Fibroblast of skin of abdomen (primary cell): ENCODE data around the gene CEP20.

Experiments
- DNase-seq: peaks from one replicate; pipeline ENCODE4 v3.0.0-alpha.2; 2013

Gene CEP20

GRCh38 chr16:15830832-15831451, 57.5 kb downstream of the CEP20 start:
- no peak for DNase-seq

DNA sequence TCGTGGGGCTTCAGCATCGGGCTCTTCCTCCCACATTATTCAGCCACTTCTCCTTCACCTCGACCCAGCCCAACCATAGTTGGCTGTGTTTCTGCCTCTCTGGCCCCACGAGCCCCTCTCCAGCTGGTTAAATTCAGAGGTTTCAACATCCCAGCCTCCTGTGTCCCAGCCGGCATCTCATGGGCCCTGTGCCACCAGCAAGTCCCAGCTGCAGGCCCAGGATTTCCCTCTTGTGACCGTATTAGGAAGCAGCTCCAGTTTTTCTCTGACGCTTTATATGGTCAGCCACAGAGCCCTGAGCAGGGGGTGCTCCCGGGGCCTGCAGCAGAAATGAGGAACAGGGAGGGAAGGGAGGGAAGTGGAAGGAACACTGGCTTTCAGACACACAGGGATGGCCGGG, 58.9 kb downstream of the CEP20 start:
- peak; percentile 58 for DNase-seq

DNA sequence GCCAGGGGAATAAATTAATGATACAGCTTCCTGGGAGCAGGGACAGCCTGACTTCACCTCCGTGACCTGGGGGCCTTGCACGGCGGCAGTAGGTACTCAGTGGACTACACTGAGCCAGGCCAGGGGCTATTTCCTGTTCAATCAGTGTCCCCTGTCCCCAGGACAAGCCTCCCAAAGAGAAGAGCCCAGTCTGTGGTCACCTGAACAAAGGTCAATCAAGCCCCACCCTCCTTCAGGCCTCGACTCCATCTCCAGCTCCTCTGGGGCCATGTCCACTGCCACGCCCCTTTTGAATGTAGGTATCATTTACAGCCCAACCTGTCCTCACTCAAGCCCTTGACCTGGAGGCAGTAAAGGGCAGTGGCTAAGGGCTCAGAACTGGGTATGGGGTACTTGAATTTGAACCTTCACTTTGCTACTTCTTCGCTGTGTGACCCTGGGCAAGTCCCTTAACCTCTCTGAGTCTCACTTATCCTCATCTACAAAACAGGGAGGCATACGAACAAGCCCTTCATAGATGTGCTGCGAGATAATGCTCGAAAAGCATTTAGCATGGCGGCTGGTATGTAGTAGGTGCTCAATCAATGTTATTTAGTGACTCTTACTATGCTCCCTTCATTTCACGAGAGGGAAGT, 60.6 kb downstream of the CEP20 start:
- no peak for DNase-seq

DNA sequence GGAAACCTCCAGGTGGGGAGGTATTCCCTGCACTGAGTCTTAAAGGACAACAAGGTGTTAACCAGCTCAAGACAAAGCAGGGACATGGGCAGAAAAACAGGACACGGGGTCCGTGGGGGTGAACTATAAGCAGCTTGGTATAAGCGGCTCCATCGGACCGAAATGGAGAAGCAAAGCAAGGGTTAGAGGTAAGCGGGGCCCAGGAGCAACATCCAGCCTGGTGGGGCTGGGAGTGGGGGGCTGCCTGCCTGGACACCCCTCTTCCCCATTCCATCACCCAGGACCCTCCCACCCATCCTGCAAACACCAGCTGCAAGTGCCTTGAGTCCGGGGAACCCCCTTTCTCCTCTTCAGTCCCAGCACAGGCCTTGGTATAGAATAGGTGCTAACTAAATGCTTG, 61.1 kb downstream of the CEP20 start:
- DNase-seq = no peak

GRCh38 chr16:15825750-15826305, 62.6 kb downstream of the CEP20 start:
- DNase-seq = no peak

- no peak for DNase-seq
These were observed 65.4 kb downstream of the CEP20 start for GRCh38 chr16:15822957-15823356.

- no peak for DNase-seq
These were observed 67.6 kb downstream of the CEP20 start for GRCh38 chr16:15820837-15821236.

DNA sequence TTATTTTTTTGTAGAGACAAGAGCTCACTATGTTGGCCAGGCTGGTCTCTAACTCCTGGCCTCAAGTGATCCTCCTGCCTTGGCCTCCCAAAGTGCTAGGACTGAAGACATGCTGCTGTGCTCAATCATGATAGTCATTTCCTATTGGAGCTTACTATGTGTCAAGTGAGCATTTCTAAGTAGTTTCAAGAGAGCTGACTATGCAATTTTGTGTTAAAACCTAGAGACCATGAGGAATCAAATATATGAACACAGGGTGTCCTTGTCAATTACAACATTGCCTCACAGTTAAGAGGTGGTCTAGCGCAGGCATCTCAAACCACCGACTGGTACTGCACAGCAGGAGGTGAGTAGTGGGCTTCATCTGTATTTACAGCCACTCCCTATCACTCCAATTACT, 69.4 kb downstream of the CEP20 start:
- no peak for DNase-seq

- no peak for DNase-seq
These were observed 71.0 kb downstream of the CEP20 start for GRCh38 chr16:15817446-15817845.

- DNase-seq = no peak
These were observed 72.2 kb downstream of the CEP20 start for GRCh38 chr16:15816228-15816627.
